GM12874 (cell line): ENCODE results near the gene MUC22.
A peak's percentile ranks its signal among the peaks of the same experiment; 100 is the strongest.

Experiments
- TF ChIP-seq, protein P1 (sequence below): IDR thresholded peaks from 2 replicates; pipeline ENCODE4 v1.5.1; 2011; ENCODE audit warnings: low read depth, mild to moderate bottlenecking, control low read depth, low read length, moderate library complexity; ENCODE audit not compliant: insufficient read depth

Gene MUC22

DNA sequence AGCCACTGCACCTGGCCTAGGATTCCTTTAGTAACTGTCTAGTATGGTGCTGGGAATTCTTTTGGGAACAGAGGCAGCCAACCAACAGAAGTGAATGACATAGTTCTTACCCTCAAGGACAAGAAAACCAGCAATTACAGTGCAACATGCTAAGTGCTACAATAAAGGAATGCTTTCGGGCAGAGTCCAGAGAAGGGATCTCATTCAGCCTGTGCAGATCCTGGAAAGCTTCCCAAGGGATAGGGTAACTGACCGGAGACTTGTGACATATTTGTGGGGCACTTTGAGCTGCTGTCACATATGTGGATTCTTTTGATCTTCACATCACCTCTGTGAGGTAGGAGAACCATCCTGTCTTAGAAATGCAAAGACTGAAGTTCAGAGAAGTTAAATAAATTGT, 55.3 kb downstream of the MUC22 start:
- TF ChIP-seq, protein P1, sequence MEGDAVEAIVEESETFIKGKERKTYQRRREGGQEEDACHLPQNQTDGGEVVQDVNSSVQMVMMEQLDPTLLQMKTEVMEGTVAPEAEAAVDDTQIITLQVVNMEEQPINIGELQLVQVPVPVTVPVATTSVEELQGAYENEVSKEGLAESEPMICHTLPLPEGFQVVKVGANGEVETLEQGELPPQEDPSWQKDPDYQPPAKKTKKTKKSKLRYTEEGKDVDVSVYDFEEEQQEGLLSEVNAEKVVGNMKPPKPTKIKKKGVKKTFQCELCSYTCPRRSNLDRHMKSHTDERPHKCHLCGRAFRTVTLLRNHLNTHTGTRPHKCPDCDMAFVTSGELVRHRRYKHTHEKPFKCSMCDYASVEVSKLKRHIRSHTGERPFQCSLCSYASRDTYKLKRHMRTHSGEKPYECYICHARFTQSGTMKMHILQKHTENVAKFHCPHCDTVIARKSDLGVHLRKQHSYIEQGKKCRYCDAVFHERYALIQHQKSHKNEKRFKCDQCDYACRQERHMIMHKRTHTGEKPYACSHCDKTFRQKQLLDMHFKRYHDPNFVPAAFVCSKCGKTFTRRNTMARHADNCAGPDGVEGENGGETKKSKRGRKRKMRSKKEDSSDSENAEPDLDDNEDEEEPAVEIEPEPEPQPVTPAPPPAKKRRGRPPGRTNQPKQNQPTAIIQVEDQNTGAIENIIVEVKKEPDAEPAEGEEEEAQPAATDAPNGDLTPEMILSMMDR: no peak

GRCh38 chr6:31068669-31069340, 58.5 kb downstream of the MUC22 start:
- TF ChIP-seq, protein P1: peak; percentile 89

DNA sequence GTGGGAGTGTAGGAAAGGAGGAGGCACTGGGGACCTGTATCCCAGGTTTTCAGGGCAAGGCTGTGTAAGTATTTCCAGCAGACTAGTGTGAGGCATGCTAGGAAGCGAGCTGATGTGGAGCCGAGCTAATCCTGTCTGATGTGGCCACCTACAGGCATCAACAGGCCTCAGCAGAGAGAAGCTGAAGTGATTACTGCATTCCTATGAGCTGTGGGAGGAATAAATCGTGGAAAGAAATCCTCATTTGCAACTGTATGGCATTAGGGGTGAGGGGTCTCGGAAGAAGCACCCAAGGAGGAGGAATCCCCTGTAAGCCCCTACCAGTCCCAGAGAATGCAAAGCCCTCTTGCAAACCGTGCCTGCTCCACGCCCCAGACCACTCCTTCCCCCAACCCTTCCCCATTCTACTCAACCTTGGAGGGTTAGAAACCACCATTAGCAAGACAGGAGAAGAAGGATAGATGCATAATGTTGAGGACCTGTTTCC, 60.5 kb downstream of the MUC22 start:
- TF ChIP-seq, protein P1: peak; percentile 44; the same call in 1 of the 2 replicates

- TF ChIP-seq, protein P1: no peak
These were observed 64.1 kb downstream of the MUC22 start for GRCh38 chr6:31074401-31074800.

DNA sequence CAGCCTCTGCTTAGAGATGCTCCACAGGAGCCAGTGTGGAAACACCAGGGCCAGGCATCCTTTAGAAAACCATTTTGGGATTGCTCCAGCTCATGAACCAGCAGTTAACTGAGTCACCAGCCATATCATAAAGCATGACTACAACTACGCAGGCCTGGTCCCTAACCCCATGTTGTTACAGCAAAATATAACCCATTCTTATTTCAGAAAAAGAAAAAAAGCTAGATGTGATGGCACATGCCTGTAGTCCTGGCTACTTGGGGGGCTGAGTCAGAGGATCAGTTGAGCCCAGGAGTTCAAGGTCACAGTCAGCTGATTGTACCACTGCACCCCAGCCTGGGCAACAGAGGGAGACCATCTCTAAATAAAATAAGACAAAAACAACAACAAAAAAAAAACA, 65.3 kb downstream of the MUC22 start:
- TF ChIP-seq, protein P1: no peak

DNA sequence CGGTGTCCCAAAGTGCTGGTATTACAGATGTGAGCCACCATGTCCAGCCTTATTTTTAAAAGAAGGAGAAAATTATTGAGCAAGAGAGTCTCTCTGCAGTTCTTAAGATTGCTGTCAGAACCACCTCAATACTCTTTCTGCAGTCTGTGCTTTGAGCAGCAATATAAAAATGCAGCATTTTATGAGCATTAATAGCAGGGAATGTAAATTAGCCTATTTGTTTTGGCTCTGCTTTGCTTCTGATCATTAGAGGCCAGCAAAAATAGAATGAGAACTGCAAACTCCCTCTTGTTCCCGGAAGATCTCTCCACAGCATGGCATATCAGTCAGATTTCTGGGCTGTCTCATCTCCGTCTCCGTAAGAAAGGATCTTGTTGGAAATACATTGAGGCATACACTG, 66.3 kb downstream of the MUC22 start:
- TF ChIP-seq, protein P1: no peak

- TF ChIP-seq, protein P1: peak; percentile 73
These were observed 69.5 kb downstream of the MUC22 start for GRCh38 chr6:31079656-31080261.
